MM.1S (cell line): Measurements from ENCODE around the gene ZNF677.

Experiments
- CTCF ChIP-seq: fragments of 300-600 bp; sonication (generic); IDR thresholded peaks from 2 replicates; pipeline ENCODE4 v1.5.1; 2016; ENCODE audit warnings: antibody characterized with exemption, low read length, mixed read lengths
- EZH2 ChIP-seq: fragments of 300-600 bp; sonication (generic); optimal IDR thresholded peaks from 2 replicates; pipeline ENCODE3; 2017; ENCODE audit warnings: low read depth, mild to moderate bottlenecking, antibody characterized with exemption, low read length, mixed read lengths
- EZH2phosphoT487 ChIP-seq: fragments of 300-600 bp; sonication (generic); IDR thresholded peaks from 2 replicates; pipeline ENCODE4 v1.6.1; 2018; ENCODE audit warnings: antibody characterized with exemption, low read length

DNA sequence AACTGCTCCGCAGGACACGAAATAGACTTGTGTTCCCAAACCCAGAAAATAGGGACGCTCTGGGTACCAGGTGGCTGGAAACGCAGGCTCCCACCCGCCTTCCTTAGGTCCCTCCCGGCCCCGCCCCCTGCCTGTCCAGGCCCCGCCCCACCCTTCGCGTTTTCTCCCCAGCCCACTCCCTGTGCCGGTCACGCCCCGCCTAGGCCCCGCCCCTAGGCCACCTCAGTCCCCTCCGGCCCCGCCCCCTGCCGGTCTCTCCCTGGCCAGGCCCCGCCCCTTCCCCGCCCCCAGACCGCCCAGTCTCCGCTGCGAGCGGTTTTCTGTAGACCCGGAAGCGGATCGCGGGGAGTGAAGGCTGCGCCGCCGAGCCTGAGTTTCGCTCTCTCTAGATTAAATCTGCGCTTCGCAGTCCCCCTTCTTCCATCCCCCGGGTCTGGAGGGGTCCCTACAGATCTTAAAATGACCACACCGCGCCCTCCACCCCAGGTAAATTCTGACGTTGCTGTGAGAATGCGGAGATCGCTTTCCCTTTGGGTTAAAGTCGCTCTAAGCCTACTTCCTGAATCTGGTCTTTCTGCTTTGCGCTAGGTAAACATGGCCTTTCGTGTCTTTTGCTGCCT is 57.8 kb downstream of the ZNF677 start:
- TF ChIP-seq EZH2phosphoT487 (no peak), EZH2 (no peak), CTCF (no peak)
